ENCODE data around the gene GATA5.

DNA sequence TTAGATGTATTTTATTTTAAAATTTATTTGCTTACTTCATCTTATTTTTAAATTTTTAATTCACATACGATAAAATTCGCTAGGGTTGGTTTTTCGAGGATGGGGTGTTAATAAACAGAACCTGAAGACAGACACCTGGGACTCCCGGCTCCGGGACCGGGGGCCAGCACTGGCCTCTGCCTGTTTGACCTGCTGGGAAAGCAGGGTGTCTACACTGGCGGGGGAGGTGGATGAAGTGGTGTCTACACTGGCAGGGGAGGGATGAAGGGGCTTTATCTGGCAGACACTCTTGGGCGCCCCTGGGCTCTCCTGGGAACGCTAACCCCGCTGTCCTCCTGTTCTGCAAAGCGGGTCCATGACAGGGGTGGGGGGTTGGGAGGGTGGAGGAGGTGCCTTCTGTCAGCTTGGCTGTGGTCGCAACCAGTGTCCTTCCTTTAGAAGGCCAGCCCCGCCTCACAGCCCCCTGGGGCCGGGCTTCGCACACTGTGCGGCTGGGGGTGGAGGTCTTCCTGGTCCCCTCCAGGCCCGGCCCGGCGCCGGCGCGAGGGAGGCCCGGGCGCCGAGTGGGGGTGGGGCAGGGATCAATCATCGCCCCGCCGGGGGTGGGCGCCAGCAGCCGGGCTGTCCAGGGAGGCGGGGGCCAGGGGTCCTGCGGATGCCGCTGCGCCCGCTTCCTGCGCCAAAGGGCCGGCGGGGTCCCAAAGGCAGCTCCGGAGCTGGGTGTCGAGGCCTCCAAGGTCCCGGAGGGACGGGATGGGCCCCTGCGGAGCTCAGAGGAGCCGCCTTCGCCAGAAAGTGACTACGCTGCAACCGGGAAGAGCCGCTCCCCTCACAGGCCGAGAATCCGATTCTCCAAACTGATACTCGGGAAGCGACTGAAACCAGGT is 1.8 kb downstream of the GATA5 start:
- TF ChIP-seq POLR2A (IDR thresholded peaks at IDR 0.05) (no peak), CTCF (IDR thresholded peaks at IDR 0.05) (no peak), EP300 (IDR thresholded peaks at IDR 0.05) (no peak), POLR2AphosphoS5 (IDR thresholded peaks at IDR 0.05) (no peak)

Measured in suprapubic skin (tissue), 4 donors.